NCI-H524 treated with DMSO at 0.1 percent for 48 hours (cell line): ENCODE data around the gene ARHGAP22.
"Not testable (repeated sequence)": the region's sequence is repeated elsewhere in the genome, so short reads cannot be mapped to it uniquely, and the experiment has no call there.

Experiments
- DNase-seq: peaks from one replicate; lab custom pipeline; 2025; lab: John Stamatoyannopoulos, UW

The ARHGAP22 gene, protein sequence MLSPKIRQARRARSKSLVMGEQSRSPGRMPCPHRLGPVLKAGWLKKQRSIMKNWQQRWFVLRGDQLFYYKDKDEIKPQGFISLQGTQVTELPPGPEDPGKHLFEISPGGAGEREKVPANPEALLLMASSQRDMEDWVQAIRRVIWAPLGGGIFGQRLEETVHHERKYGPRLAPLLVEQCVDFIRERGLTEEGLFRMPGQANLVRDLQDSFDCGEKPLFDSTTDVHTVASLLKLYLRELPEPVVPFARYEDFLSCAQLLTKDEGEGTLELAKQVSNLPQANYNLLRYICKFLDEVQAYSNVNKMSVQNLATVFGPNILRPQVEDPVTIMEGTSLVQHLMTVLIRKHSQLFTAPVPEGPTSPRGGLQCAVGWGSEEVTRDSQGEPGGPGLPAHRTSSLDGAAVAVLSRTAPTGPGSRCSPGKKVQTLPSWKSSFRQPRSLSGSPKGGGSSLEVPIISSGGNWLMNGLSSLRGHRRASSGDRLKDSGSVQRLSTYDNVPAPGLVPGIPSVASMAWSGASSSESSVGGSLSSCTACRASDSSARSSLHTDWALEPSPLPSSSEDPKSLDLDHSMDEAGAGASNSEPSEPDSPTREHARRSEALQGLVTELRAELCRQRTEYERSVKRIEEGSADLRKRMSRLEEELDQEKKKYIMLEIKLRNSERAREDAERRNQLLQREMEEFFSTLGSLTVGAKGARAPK

DNA sequence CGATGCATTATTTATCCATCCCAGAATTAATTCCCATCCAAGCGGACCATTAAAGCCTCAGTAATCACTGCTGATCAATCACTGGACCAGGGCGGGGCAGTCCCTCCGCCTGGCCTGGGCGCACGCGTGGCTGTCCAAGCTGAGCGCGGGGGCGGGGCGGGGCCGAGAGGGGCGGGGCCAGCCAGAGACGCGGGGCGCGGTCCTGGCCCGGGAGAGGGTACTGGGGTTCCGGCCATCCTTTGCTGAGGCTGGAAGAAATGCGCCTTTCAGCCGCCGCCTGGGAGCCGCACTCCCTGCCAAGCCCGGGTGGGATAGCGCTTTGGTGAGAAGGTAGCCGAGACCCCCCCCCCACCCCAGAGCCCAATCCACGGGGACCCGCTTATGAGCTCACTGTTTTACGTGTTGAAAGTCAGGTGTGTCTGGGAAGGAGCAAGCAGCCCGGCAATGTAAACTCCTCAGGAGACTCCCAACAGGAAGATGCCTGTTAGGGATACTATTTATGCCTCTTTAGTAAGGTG, at the start of gene ARHGAP22:
Gene ARHGAP22 (minus strand): TSS at position 83 of the 518 bp plus-strand sequence. CDS start 277 bp downstream, outside the sequence.
- no peak for DNase-seq

DNA sequence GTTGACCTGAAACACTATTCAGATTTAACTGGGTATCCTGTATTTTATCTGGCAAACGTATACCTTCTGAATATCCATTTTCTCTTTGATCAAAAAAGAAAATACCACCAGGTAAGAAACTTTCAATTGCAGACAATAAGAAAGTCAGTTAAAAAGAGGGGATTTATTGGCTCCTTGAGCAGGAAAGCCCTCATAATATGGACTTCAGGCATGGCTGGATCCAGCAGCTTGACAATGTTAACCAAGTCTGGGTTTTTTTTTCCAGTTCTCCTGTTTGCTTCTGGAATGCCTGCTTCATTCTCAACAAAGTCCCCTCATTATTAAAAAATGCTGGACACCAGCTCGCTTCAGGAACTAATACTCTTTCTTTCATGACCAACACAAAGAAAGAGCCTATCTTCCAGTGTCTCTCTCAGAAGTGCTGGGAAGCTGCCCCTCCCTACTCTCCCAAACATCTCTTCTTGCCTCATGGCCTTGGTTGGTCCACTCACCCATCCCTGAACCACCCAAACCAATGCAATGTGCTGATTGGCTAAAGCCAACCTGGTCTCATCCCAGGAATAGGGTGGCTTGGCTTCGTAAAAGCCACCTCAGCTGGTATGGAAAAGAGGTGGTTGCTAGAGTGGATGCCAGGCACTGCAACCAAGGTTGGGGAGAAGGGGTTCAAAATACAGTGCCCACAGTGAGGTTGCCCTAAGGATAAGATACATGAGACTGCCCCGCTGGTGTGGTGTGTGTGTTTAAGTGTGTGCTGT, 49.2 kb upstream of the ARHGAP22 start:
- no peak for DNase-seq

DNA sequence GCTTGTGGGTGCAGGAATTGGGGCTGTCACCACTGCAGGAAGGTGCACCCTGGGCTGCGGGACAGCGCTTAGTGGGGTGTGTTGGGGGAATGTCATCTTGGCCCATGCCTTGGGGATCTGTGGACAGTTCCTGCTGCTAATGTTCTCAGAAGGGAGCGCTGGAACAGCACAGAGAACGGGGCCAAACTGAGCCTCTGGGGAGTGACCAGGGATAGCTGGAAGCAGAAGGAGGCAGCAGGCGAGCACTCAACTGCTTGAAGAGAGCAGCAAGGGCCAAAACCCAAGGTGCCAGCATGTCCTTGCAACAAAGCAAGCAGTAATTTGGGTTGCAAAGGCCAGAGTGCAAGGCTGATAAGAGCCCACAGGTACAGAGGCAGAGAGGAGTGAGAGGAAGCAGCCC, 48.5 kb upstream of the ARHGAP22 start:
- DNase-seq: no peak

DNA sequence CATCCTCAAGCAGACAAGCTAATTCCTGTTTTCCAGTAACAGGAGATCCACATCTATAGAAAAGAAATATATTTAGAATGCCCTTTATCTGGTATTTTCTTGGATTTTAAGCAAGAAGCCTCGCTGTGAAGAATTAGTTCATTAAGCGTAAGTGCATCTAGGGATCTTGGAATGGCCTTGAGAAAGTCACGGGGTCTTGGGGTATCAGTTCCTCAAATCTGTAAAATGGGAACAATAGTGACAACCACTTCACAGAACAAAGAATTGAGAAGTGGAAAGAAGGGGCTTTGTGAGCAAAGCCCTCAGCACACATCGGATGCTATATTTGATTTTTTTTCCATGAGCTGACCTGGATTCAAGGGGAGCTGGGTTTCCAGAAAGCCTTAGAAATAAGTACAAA, 47.5 kb upstream of the ARHGAP22 start:
- DNase-seq: no peak

DNA sequence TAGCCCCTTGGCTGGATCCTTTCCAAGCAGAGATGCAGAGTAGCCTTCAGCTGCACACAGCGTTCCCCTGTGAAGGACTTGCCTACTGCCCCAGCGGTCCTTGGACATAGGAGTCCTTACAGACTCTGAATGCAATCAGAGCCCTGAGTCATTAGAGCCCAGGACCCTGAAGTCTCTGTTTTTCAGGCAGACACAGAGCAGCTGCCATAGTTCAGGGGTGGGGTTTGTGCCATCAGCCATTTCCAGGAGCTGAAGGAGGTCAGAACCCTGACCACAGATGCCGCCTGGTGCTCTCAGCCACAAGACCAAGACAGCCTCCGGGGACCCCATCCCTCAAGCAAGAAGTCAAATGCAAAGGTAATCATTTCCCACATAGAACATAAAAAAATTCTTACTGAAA, 47.0 kb upstream of the ARHGAP22 start:
- DNase-seq: no peak

DNA sequence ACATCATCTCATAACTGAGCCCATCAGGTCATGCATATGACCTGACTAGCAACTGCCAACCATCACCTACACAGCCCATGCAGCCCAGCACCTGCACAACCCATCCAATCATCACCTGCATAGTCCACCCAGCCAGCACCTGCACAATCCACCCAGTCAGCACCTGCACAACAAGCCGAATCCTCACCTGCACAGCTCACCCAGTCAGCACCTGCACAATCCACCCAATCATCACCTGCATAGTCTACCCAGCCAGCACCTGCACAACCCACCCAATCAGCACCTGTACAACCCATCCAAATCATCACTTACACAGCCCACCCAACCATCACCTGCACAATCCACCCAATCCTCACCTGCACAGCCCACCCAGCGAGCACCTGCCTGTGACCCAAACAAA, 46.4 kb upstream of the ARHGAP22 start:
- DNase-seq: no peak

DNA sequence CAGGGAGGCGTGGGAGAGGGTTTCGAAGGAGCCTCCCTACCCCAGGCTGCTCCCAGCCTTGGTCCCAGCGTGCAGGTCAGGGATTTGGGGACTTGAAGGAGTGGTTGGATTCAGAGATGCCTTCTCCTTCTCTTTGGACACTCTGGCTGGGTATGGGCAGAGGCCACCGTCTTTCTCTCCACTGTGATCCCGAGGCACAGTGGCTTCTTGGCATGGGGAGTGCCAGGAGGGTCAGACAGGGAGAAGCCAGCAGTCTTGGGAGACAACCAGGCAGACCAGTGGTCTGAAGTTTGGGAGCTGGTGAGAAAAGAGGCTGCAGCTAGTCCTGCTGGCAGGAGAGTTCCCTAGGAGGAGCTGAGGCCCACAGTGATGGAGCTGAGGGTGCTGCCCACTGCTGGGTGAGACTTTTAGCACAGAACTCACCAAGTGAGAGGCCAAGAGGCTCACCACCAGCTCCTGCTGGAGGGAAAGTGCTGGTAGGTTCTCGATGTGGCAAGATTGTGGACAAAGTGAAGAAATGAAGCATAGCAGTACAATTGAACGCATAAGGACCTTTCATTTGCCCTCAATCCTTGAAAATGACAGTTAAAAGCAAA, 44.6 kb upstream of the ARHGAP22 start:
- DNase-seq: no peak

DNA sequence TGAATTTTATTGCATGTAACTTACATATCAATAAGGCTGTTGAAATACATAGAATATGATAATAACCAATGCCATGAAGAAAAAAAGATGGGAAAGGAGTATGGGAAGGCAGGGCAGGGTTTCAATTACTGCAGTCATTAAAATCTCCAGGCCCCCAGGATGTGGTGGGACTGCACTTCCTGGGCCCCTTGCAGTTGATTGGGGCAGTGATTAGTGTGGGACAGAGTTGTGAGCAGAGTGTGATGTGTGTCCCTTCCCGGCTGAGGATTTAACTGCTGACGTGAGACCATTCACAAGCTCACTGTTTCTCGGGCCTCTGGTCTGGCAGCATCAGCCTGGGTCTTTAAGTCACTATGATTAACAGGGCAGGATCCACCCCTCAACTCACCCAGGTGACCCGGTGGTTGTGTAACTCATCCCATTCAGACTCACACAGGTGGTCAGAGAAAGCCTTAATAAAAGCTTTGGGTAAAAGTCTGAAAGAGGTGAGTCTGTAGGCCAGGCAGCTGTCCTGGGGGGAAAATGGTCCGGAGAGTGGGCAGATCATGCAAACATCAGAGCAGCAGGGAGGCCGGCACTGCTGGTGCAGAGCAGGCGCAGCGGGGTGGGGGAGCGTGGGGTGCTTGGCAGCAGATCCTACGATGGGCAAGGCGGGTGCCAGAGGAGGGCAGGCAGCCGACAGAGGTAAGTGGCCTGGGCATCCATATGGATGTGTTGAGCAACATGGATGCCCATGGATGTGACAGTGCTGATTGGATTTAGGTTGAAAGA, 43.5 kb upstream of the ARHGAP22 start:
- DNase-seq: no peak

DNA sequence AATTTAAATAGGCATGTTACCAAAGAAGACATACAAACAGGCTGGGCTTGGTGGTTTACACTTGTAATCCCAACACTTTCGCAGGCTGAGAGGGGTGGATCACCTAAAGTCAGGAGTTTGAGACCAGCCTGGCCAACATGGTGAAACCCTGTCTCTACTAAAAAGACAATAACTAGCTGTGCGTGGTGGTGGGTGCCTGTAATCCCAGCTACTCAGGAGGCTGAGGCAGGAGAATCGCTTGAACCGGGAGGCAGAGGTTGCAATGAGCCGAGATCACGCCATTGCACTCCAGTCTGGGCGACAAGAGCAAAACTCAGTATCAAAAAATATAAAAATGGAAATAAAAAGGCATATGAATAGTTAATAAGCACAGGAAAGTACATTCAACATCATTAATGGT, 42.2 kb upstream of the ARHGAP22 start:
- DNase-seq: not testable (repeated sequence)

DNA sequence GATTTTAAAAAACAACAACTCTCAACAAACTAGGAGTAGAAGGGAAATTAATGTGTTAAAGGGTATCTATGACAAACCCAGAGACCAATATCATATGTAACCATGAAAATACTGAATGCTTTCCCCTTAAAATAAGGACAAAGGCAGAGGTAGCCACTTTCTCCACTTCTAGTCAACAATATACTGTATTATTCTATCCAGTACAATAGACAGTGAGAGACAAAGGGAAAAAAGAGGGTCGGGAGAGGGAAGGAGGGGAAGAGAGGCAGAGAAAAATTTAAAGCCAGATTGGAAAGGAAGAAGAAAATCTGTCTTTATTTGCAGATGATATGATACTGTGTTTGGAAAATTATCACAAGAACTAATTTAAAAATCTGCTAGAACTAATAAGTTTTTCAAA, 40.7 kb upstream of the ARHGAP22 start:
- no peak for DNase-seq

DNA sequence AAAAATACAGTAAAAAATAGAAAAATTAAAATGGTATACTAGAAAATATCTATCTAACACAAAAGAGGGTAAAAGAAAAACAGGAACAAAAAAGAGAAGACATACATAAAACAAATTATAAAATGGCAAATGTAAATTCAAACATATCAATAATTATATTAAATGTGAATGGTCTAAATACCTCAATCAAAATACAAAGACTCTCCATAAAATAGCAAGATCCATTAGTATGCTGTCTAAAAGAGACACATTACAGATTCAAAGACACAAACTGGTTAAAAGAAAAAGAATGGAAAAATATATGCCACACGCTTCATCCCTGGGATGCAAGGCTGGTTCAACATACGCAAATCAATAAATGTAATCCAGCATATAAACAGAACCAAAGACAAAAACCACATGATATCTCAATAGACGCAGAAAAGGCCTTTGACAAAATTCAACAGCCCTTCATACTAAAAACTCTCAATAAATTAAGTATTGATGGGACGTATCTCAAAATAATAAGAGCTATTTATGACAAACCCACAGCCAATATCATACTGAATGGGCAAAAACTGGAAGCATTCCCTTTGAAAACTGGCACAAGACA, 36.3 kb upstream of the ARHGAP22 start:
- not testable (repeated sequence) for DNase-seq

DNA sequence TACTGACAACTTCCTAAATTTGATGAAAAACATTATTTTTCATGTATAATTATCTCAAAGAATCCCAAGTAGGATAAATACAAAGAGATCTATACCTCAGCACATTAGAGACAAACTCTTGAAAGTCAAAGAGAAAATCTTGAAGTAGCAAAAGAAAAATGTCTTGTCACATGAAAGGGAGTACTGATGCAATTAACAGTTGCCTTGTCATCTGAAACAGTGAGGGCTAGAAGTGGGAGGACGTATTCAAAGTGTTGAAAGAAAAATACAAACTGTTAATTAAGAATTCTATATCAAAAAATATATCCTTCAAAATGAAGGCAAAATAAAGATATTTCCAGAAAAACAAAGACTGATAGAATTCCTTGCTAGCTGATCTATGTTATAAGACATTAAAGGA, 35.5 kb upstream of the ARHGAP22 start:
- no peak for DNase-seq

DNA sequence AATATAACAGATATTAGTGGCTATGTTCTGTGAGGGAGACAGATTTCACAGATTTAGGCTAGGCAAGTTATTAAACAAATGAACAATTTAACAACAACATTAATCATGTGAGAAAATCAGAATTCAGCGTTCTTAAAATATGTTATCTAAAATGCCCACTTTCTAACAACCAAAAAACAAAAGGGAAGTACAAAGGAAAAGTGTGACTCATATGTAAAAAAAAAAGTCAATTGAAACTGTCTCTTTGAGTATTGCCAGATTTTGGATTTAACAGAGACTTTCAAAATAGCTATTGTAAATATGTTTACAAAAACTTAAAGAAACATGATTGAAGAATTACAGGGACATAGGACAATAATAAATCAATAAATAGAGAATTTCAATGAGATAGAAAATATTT, 34.8 kb upstream of the ARHGAP22 start:
- DNase-seq: no peak

DNA sequence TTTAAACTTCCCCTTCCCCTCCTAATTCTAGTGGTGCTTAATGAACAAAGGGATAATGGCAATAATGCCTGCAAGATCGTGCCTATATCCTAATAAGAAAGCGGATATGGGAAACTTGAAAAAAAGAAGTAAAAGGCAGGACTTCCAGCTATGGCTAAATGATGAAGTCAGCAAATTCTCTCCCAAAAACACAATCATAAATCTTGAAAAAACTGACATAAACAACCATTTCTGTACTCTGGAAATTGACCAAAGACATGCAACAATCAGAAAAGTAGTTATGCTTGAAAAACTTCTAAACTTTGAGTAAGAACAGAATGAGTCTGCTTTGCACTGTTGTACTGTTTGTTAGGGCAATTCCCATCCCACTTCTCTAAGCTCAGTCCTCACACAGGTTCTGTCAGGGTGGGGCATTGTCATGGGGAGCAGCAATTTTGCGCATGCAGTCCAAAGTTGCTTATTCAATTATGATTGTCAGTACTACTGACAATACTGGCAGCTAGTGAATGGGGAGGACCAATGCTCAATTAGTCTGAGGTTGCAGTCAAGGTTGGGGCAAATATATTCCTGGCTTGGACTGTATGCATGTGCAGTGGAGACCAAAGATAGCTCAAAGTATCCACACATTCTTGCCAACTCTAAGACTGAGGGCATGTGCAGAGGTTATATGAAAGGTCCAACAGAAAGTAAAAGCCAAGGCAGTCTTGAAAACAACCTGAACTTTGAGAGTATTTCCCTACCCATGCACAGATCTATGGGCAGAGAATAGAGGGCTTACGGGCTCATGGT, 34.1 kb upstream of the ARHGAP22 start:
- no peak for DNase-seq

DNA sequence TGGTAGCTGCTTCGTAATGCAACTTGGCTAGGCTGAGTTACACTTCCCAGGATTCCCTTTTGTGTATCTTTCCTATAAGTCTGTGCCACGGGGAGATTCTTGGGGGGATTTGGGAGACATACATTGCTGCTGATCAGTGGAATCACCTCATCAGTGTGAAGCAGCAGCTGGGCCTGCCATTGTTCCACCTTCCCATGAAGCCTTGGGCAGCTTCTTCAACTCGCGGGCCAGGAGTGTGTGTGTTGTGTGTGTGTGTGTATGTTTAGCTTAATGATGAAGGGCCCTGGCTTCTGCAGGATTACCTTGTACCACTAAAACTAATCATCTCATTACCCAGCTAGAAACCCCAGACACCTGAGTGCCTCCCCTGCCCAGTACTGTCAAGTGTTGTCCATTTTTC, 33.3 kb upstream of the ARHGAP22 start:
- no peak for DNase-seq

DNA sequence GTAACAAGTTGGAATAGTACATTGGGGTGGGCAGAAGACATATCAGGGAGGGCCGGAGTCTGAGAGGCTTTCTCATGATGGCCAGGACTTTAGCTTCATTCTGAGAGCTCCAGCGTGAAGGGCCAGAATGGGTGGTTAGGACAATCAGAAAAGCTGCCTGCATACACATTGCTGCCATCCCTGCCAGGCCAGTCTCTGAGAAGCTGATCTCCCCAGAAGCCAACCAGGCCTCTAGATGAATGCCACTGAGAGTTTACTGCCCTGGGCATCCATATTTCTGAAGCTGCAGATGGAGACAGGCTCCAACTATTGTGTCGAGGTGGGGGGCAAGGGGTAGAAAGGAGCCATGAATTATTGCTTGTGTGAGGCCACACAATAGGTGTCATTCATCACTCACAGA, 32.0 kb upstream of the ARHGAP22 start:
- DNase-seq: no peak

DNA sequence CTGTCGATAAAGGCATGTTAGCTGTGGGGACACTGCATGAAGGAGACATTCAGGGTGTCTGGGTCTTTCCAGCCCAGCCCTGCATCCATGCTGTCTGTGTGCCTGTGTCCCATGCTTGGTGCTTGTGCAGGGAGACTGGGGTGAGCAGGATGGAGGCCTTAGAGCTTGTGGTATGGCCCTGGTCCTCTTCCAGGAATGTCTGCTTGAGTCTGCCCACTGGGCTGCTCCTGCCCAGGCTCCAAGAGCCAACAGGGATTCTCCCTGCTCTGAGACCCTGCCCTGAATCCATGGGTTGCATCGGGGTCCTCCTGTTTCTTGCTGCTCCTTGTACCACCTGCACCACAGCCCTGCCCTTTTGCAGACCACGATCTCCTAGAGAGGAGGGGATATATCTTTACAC, 31.4 kb upstream of the ARHGAP22 start:
- DNase-seq: no peak

DNA sequence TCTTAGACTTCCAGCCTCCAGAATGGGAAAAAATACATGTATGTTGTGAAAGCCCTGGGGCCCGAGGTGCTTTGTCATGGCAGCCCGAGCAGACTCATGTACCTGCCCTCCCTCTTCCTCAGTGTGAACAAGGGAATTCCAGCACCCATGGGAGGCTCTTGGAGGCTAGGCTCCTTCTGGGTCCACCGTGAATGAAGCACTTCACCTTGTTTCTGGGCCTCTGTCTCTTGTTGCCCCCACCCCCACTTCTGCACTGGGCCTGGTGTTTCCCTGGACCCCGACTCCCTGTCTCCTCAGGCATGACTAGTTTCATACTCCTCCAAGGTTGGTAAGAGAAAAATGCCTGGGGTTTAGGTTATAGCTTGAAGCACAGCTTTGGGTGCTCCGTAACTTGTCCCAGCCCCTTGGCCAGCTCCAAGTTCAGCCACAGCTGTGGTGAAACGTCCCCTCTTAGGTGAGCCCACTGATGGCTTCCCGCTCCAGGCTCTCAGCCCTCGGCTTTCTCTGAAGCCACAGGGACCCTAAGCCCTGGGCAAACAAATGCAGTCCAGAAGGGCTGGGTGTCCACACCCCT, 30.2 kb upstream of the ARHGAP22 start:
- DNase-seq: no peak

DNA sequence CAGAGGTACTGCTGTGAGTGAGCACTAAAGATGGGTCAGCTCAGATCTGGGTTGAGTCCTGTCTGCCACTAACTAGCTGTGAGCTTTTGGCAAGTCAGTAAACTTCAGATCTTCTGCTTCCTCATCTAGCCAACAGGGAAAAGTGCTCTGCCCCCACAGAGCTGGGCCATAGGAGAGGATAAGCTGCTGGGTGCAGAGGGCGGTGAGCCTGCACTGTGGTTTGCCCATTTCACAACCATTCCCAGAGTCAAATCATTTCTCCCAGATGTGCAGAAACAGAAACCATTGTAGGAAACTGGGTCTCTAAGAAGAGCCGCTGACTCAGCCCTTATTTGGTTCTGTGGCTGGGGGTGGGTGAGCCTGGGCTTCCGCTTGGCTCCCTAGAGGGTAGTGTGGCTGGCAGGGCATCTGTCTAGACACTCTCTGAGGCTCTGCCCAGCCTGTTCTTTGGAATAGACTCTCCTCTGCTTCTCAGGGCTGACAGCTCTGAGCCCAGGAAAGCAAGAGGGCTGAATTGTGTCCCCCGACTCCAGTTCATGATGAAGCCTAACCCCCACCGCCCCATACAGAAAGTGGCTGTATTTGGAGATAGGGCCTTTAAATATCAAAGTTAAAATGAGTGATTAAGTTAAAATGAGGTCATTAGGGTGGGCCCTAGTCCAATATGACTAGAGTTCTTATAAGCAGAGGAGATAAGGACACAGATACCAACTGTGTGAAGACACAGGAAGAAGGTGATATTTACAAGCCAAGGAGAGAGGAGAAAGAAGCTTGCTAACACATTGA, 29.5 kb upstream of the ARHGAP22 start:
- no peak for DNase-seq
